GM19455 (cell line): Measurements from ENCODE around the gene OSTN.
"Not testable (repeated sequence)": the region's sequence is repeated elsewhere in the genome, so short reads cannot be mapped to it uniquely, and the experiment has no call there.

Source experiments
- ATAC-seq: cut with Tn5 transposase; IDR thresholded peaks from one replicate; pipeline ENCODE4 v1.9.1; 2021; ENCODE audit not compliant: unreplicated experiment

The OSTN gene

GRCh38 chr3:191263365-191263764 is 64.3 kb downstream of the OSTN start:
- ATAC-seq, result peak; percentile 79

DNA sequence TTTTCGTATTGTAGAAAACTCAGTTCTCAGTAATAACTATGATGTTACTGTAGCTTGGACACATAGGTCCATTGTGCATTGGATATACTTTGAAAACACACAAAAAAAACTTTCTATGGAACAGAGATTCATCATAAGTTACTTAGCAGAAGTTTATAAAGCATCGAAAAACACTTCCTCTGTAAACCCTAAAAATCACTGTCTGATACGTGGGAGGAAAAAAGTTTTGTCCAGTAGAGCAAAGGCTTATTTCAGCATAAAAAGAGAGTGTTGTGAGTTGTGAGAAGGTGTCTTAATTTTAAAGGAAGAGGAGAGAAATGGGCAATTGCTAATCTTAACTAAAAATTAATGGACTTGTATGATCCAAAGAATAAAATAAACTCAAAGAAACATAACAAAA is 64.8 kb downstream of the OSTN start:
- no peak for ATAC-seq

GRCh38 chr3:191268737-191269136 is 69.7 kb downstream of the OSTN start:
- no peak for ATAC-seq

DNA sequence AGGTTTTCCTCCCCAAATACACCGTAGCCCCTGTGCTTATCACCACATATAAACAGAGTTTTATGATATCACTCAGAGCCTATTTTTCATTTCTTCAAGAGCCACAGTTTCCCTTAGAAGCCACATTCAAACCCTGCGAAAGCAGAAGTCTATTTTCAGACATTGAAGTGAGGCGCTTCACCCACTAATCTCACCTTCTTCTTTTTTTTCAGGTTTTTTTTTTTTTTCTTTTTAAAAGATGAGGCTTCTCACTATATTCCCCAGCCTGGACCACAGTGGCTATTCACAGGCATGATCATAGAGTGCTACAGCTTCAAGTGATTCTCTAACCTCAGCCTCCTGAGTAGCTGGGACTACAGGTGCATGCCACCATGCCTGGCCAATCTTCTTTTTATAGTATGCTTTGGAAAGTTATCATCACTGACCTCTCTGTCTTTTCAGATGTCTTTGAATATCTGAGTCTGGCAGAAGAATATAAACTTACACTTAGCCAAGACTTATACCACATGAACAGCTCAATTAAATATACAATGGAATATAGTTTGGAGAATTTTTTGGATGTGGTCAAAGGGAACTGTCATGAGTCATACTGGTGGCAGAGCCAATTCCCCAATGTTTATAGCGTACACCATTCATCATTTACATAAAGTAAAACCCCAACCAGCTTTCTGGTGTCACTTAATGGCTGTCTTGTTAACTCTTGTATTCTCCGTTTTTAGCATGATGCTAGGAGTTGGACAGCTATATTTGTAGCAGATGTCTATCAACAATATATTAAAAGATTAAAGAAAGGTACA is 70.4 kb downstream of the OSTN start:
- peak; percentile 69 for ATAC-seq

- not testable (repeated sequence) for ATAC-seq
These were observed 76.2 kb downstream of the OSTN start for GRCh38 chr3:191275244-191275643.

DNA sequence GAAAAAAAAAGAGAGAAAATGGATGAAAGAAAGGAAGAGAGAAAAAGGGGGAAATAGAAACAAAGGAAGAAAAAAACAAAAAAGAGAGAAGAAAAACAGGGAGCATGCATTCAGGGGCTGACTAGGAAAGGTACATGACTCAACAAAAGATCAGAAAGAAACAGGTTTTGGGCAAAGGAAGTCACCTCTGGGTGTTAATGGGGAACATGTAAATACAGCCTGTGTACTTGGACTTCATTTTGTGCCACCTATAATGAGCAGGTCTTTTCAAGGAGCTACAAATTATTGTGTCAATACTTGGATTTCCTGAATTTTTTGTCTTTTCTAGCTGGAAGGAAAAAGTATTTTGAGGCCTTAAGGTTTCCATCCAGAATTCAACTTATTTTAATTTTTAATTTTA is 76.7 kb downstream of the OSTN start:
- ATAC-seq, result no peak

- ATAC-seq, result no peak
These were observed 81.1 kb downstream of the OSTN start for GRCh38 chr3:191280111-191280510.

DNA sequence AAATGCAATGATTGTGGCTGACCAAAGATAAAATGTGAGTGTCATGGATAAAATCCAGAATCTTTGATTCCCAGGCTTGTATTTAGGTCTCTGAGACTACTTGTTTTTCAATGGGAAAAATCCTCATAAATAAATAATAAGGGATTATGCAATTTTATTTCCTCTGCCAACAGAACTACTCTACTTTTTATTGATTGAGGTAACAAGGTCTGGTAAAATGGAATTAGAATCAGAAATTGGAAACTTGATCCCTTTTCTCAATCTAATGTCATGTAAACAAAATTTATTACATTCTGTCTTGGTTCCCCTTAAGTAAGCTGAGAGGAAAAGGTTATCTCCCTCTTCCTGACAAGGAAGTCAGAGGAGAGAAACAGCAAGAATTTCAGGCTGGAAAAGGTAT is 81.8 kb downstream of the OSTN start:
- no peak for ATAC-seq

DNA sequence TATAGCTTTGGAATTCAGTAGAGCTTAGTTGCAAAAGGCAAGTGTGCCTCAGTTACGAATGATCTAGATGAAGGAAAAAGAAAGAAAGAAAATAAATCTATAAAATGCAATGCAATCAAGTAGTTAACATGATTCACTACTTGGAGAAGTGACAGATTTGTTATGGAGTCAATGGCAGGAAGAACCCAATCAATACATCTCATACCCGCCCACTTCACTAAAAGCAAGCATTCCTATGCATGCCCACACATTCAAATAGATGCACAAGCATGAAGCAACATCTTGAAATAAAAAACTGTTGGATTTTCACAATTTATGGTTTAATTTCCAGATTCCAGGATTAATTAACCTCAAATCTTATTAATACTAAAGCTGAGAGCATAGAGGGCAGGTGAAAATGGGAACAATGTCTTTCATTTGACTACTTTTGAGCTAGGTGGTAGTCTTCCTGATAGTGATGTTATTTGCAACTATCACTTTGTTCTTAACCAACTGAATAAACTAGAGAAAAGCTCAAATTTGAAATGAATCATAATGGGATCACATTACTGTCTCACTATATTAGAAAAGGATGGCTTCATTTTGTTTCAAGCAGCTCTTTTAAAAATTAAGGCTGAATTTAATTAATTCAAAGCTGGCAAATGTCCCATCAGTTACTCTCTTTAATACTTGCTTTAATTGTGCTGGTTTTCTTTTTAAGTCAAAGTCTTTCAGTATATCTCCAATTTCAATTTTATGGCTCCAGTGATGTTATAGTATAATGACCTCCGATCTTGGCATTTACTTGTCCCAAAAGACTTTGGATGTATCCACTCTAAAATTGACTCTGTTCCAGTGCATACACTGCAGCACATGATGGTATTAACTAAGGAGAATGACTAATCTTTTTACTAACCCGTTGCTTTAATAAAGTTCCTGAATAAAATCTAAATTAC is 83.5 kb downstream of the OSTN start:
- no peak for ATAC-seq

GRCh38 chr3:191283400-191283799 is 84.4 kb downstream of the OSTN start:
- no peak for ATAC-seq

- peak; percentile 64 for ATAC-seq
These were observed 91.4 kb downstream of the OSTN start for GRCh38 chr3:191290311-191291025.

- no peak for ATAC-seq
These were observed 93.4 kb downstream of the OSTN start for GRCh38 chr3:191292243-191293015.

GRCh38 chr3:191294291-191294690 is 95.2 kb downstream of the OSTN start:
- ATAC-seq, result no peak

DNA sequence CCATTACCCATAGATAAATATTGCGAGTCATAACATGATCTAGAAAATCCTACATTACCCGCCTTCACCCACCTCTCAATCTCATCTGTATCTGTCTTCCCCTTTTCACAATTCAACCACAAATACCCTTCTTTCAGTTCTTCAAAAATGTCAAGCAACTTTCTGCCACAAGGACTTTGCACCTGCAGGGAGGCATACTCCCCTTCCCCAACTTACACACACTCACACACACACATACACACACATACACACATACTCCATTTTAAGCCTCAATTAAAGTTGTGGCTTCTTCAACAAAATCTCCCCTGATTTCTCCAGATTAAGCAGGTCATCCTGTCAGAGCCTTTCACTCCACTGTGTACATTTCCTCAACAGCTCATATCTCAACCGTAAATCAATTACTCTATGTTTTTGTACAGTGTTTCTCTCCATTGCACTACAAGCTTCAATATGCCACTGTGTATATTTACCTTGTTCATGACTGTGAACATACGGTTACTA is 97.0 kb downstream of the OSTN start:
- peak; percentile 86 for ATAC-seq

- no peak for ATAC-seq
These were observed 99.8 kb downstream of the OSTN start for GRCh38 chr3:191298846-191299245.

DNA sequence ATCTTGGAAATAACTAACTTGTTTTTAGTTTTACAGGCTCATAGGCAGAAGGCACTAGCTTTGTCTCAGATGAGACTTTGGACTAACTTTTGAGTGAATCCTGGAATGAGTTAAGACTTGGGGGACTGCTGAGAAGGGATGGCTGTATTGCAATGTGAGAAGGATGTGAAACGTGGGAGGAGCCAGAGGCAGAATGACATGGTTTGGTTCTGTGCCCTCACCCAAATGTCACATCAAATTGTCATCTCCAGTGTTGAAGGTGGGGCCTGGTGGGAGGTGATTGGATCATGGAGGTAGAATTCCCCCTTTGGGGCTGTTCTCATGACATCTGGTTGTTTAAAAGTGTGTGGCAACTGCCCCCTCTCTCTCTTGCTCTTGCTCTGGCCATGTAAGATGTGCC is 101.4 kb downstream of the OSTN start:
- ATAC-seq, result peak; percentile 20

GRCh38 chr3:191301017-191301416 is 102.0 kb downstream of the OSTN start:
- peak; percentile 74 for ATAC-seq

DNA sequence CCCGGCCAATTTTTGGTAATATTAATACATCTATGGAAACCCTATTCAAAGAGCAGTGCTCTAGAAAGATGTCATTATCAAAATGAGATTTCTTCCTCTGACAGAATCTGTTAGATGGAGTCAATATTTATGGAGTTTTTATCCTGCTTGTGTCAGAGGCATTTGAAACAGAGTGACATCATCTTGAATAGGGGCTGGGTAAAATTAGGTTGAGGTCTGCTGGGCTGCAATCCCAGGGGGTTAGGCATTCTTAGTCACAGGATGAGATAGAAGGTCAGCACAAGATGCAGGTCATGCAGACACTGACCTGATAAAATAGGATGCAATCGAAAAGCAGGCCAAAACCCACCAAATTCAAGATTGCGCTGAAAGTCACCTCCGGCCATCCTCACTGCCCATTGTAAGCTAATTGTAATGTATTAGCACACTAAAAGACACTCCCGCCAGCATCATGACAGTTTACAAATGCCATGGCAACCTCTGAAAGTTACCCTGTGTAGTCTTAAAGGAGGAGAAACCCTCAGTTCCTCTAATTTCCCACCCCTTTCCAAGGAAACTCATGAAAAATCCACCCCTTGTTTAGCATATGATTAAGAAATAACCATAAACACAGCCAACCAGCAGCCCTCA is 102.9 kb downstream of the OSTN start:
- ATAC-seq, result no peak

- no peak for ATAC-seq
These were observed 103.4 kb downstream of the OSTN start for GRCh38 chr3:191302451-191302850.

DNA sequence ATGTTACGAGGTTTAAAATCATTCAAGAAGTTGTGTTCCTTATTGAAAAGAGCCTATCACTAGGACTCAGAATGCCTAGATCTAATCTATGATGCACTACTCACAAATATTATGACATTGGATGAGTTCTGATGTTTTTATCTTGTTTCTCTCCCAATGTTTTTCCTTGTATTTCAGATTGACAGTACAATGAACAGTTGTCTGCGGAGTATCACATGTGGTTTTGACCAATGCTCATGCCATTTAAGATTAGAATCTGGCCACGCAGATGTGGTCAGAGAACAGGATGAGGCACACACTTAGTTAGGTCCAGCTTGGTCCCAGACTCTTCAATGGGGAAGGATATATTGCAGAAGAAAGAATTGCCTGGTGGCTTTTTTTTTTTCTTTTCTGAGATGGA is 104.6 kb downstream of the OSTN start:
- no peak for ATAC-seq
